GM19239 (cell line): ENCODE data around the gene OR2AJ1.

Experiments
- DNase-seq: peaks from one replicate; pipeline ENCODE4 v3.0.0; 2011; ENCODE audit warnings: low spot score; ENCODE audit not compliant: insufficient read length
- FAIRE-seq: peaks from 2 replicates; lab custom pipeline; 2011; peaks lifted over from hg19 to GRCh38; lab: Jason Lieb, UNC

Gene OR2AJ1, protein sequence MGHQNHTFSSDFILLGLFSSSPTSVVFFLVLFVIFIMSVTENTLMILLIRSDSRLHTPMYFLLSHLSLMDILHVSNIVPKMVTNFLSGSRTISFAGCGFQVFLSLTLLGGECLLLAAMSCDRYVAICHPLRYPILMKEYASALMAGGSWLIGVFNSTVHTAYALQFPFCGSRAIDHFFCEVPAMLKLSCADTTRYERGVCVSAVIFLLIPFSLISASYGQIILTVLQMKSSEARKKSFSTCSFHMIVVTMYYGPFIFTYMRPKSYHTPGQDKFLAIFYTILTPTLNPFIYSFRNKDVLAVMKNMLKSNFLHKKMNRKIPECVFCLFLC

DNA sequence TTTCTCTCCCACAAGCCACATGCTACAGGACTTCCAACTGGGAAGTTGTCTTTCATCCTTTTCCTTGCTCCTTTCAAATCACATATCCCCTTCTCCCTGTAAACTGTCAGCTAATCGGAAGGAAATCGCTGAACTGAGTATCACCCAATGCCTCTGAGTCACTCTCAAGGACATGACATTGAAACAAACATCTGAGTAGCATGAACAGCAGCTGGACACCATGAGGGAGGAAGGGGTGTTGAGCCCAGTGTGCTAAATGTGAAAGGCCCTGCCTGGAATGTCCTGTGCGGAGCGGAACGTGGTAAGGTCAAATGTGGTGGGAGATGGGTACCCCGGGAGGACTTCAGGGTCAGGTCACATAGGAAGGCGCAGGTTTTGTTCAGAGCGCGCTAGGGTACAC is at the start of gene OR2AJ1:
Gene OR2AJ1 (plus strand): TSS at position 22 of the 400 bp plus-strand sequence. CDS start 8,880 bp downstream, outside the sequence.
- FAIRE-seq, result no peak

DNA sequence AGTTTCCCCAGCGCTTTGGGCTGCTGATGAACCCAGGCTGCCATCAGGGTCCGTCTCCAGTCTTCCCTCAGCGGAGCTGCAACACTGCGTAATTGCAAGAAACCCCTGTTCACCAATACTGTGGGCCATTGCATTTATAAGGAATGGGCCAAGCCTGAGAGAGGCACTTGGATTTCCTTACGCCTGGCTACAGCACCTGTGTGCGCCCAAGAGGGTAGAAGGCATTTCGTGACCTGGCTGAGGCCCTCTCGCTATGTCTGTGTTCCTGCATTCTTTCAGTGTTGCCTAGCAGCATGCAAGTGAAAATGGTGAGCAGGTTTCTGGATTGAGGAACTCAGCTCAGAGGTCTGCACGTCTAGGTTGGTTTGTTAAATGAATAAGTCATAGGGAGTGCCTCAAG is 41.3 kb upstream of the OR2AJ1 start:
- FAIRE-seq (no peak), DNase-seq (no peak)

More for the DNA sequence above, at the start of gene OR2AJ1:
- DNase-seq, result no peak

DNA sequence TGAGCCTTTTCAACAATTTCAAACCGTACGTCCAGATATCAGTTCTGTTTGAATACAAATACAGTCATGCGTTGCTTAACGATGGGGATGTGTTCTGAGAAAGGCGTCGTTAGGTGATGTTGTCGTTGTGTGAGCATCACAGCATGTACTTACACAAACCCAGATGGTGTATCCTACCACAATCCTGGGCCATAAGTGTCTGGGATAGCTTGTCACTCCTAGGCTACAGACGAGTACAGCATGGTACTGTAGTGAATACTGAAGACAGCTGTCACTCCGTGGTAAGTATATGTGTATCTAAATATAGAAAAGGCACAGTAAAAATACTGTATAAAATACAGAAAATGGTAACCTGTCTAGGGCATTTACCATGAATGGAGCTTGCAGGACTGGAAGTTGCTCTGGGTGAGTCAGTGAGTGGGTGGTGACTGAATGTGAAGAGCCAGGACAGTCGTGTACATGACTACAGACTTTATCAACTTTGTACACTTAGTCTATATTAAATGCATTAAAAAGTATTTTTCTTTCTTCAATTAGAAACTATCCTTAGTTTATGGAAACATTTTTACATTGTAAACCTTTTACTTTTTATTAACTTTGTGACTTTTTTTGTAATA is 39.8 kb upstream of the OR2AJ1 start:
- DNase-seq, result no peak
- FAIRE-seq, result no peak

DNA sequence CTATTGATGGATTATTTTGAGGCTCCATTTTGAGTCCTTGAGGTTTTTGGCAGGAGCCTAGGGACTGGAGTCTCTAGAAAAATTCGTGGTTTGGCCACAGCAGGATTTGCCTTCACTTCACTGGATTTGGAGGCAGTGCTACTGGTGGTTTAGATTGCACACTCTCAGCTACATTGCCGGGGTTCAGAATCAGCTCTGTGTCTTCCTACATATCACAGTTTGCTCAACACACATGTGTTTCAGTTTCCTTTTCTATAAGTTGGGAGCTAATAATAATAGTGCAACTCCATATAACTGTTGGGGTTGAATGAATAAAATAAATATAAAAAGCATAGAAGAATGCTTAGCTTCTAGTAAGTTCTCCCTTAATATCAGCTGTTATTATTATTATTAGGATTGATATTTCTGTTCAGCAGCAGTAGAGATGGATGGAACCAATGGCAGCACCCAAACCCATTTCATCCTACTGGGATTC is 29.5 kb upstream of the OR2AJ1 start, which contains the start of gene OR2W3:
Gene OR2W3 (plus strand): TSS at position 425 of the 475 bp plus-strand sequence. CDS start 0 bp downstream, at position 425.
- DNase-seq, result no peak

DNA sequence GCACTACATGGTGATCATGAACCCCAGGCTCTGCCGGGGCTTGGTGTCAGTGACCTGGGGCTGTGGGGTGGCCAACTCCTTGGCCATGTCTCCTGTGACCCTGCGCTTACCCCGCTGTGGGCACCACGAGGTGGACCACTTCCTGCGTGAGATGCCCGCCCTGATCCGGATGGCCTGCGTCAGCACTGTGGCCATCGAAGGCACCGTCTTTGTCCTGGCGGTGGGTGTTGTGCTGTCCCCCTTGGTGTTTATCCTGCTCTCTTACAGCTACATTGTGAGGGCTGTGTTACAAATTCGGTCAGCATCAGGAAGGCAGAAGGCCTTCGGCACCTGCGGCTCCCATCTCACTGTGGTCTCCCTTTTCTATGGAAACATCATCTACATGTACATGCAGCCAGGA is 28.7 kb upstream of the OR2AJ1 start:
- no peak for FAIRE-seq

More for the DNA sequence above, 29.5 kb upstream of the OR2AJ1 start, which contains the start of gene OR2W3:
- no peak for FAIRE-seq

DNA sequence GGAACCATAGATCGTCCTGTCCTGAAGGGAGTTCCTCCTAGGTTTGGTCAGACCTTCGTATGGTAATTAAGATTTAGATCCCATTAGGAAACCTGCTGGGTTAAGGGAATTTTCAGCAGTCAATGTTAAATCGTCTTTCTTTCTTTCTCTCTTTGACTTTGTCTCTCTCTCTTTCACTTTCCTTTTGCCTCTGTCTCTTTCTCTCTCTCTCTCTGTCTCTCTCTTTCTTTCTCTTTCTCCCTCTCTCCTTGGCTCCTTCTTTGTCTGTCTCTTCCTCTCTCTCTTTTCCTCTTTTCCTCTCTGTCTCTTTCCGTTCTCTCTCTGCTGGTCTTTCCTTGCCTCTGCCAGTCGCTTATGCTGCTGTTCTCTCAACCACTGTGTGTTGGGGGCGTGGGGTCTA is 20.6 kb upstream of the OR2AJ1 start:
- FAIRE-seq (no peak), DNase-seq (no peak)

More for the DNA sequence above, 28.7 kb upstream of the OR2AJ1 start:
- no peak for DNase-seq

DNA sequence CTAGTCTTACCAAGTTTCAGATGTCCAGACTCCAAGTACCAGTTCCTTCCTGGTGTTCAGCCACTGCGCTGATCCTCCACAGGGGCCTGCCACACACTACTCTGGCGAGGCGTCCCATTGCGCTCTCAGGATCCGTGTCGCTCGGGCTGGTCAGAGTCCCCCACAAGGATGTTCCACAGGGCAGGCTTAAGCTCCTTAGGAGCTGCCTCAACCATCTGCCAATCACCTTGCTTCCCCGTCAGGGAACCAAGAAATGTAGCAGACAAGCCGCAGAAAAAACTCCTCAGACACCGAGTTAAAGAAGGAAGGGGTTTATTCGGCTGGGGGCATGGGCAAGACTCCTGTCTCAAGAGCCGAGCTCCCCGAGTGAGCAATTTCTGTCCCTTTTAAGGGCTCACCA is 19.5 kb upstream of the OR2AJ1 start:
- FAIRE-seq, result no peak
- no peak for DNase-seq

DNA sequence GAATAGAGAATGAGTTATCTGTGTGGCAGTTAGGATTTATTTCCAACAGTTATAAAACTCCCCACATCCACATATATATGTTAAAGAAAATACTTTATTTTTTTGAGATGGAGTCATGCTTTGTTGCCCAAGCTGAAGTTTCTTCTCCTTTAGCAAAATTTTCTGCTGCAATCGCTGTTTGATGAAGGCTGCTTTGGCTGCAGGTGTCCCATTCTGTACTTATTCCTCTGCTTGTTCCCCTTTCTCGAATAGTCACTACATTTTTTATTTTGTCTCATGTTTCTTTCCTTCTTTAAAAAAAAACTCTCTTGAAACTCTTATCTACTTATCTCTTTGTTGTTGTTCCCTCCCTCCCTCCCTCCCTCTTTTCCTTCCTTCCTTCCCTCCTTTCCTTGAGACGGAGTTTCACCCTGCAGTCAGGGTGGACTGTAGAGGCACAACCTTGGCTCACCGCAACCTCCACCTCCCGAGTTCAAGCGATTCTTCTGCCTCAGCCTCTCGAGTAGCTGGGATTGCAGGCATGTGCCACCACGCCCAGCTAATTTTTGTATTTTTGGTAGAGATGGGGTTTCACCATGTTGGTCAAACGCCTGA is 18.7 kb upstream of the OR2AJ1 start:
- no peak for DNase-seq
- no peak for FAIRE-seq

DNA sequence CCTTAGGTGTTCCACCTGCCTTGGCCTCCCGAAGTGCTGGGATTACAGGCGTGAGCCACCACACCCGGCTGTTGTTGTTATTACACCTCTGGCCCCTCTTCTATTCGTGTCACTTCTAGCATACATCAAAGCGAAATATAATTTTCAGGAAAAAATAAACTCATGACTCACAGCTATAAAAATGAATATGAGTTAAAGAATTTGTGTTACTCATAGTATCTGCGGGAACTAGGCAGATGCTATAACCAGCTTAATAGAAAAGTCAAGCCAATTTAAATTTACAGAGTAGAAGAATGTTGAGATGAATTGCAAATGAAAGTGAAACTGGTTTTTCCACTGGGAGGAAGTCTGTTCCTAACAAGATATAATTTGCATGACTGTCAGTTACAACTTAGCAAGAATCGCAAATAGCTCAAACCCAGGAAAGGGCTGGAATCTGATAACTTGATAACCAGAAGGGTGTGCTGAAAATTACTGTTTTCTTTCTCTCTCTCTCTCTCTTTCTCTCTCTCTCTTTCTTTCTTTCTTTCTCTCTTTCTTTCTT is 18.1 kb upstream of the OR2AJ1 start:
- no peak for FAIRE-seq
- DNase-seq, result no peak

DNA sequence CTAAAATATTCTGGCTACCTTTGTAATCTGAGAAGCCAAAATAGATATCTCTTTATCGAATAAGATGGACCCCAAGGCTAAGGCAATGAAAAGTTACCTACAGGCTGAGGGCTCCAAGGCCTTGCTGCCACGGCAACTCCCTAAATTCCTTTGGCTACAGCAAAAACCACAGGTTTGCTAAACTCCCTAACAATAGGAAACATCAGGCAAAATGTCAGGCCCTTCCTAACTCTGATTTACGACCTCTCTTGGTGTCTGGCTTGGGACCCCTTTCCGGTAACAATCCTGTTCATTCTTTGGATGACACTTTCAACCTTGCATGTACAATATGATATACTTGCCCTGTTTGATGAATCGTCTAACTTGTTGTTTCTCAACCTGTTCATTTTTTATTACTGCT is 15.9 kb upstream of the OR2AJ1 start:
- FAIRE-seq (no peak), DNase-seq (no peak)

DNA sequence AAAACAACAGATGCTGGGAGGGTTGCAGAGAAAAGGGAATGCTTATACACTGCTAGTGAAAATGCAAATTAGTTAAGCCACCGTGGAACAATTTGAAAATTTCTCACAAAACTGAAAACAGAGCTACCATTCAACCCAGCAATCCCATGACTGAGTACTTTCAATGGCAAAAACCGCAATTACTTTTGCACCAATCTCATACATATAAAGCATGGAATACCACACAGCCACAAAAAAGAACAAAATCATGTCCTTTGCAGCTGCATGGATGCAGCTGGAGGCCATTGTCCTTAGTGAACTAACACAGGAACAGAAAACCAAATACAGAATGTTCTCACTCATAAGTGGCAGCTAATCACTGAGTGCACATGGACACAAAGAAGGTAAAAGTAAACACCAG is 10.9 kb upstream of the OR2AJ1 start:
- FAIRE-seq (no peak), DNase-seq (no peak)

DNA sequence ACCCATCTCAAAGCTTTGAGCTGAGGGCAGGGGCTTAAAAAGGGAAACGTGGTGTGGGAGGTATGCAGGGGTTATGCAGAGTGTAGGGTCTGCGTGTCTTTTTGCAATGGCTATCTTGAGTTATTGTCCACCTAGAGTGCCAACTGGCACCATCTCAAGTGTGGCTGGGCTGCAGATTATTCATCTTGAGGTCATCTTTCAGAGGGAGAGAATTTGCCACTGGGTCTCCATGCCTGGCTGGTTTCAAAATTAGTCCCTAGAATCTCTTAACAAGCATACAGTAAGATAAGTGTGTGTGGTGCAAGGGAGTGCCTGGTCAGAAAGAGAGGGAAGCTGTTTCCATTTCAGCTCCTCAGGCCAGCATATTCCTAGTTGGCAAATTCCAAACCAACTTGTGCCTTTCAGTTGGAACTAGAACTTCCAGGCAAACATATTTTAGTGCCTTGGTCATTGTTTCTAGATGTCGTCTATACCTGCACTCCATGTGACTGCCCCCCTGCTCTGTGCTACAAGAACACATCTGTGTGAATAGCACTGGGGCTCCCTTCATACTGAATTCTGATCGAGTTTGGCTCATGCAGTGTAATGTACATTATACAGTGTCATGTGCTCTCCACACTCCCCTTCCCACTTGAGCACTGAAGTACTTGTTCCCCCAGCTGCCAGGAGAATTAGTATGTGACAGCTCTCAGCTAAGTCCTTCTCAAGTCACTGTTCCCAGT is 9.6 kb upstream of the OR2AJ1 start:
- no peak for DNase-seq
- FAIRE-seq, result no peak

DNA sequence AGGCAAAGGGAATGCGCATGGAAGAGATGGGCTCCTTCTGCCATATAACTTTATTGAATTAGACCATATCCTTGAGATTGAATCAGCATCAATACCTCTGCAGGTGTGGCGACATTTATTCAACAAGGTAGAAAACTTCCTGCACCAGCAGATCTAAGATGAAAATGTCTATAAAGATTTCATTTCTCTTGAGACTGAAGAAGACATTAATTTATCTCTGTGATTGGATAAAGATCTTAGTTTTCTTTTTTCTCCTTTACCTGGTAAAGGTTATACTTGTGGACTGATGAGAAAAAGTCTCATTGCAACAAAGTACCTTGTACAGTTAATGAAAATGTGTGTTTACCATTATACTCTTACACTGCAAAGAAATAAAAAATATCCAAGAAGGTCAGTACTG is 4.7 kb upstream of the OR2AJ1 start, which contains the start of gene OR2T8:
Gene OR2T8 (plus strand): TSS at position 301 of the 400 bp plus-strand sequence. CDS start 766 bp downstream, outside the sequence.
- FAIRE-seq, result no peak
- DNase-seq, result no peak

DNA sequence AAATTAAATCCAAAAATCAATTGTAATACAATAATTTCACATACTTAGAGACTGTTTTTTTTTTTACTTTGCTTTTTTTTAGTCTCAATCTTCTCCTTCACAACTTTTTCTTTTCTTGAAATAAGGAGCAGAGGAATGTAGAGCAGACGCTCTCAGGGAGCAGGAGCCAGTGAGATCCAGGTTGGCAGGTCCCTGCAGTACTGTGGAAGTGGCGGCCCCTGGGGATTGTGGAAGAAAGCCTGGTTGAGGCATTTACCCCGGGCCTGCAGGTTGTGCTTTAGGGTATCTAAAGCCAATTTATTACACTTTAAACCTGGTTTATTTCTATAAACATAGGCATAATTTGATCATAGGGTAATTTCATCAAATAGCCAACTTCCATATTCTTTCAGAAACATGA is 748 bp upstream of the OR2AJ1 start:
- no peak for FAIRE-seq
- no peak for DNase-seq

DNA sequence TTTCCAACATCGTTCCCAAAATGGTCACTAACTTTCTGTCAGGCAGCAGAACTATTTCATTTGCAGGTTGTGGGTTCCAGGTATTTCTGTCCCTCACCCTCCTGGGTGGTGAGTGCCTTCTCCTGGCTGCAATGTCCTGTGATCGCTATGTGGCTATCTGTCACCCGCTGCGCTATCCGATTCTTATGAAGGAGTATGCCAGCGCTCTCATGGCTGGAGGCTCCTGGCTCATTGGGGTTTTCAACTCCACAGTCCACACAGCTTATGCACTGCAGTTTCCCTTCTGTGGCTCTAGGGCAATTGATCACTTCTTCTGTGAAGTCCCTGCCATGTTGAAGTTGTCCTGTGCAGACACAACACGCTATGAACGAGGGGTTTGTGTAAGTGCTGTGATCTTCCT is 9.3 kb downstream of the OR2AJ1 start:
- no peak for DNase-seq
- no peak for FAIRE-seq

DNA sequence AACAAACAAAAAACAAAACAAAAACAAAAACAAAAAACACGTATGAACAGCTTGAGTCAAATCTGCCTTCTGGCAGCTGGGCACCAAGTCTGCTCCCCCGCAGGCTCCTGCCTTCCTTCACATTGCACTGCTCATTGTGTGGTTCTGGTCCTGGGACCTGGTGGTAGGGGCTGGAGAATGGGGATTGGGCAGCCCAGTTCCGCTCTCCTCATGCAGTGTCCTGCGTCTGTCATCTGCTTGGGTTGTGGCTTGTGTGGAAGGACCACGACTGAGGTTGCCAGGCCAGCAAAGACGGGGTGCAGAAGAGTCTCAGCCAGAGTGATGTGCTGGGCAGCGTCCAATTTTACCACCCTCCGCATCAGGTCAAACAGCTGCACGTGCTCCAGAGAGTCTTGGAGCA is 11.1 kb downstream of the OR2AJ1 start:
- no peak for FAIRE-seq

DNA sequence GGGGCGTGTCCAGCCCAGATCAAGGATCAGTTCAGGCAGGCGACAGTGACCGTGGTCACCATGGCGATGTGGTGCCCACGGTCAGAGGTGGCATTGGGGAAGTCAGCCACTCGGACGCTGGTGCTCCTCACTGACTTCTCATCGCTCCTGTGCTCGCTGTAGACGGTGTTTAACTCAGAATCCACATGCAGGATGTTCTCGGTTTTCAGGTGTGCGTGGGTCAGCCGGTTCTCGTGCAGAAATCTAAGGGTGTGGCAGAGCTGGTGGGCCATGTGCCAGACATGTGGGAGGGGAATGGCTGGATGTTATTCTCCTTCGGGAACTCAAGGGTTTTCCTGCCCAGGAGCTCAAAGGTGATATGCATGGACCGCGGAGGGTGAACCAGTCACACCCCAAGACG is 11.7 kb downstream of the OR2AJ1 start:
- DNase-seq (no peak), FAIRE-seq (no peak)

More for the DNA sequence above, 11.1 kb downstream of the OR2AJ1 start:
- DNase-seq, result no peak

DNA sequence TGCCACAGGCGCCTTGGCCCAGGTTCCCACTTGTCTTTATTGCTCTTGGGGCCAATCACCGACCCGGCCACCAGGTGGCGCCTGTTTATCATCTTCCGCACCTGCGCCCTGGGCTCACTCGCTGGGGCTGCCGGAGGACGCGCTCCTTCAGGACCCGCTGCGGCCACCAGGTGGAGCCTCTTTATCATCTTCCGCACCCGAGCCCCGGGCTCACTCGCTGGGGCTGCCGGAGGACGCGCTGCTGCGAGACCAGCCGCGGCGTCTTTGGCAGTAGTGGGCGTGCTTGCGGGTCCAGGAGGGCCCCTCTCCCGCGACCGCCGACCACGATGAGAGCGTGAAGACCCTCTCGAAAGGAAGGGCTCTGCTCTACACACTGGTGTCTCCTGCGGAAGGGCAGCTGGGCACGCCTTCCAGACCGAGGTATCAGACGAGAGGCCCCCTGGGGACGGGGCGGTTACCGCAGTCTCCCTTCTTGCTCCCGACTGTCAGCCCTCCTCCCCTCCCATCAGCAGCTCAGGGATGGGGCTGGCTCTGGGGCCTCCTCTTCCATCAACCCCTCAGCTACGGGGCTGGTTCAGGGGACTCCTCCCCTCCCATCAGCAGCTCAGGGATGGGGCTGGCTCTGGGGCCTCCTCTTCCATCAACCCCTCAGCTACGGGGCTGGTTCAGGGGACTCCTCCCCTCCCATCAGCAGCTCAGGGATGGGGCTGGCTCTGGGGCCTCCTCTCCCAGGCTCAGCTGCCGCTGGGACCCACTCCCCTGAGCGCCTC is 12.5 kb downstream of the OR2AJ1 start:
- peak; percentile 60 for DNase-seq
- peak; percentile 86 for FAIRE-seq

DNA sequence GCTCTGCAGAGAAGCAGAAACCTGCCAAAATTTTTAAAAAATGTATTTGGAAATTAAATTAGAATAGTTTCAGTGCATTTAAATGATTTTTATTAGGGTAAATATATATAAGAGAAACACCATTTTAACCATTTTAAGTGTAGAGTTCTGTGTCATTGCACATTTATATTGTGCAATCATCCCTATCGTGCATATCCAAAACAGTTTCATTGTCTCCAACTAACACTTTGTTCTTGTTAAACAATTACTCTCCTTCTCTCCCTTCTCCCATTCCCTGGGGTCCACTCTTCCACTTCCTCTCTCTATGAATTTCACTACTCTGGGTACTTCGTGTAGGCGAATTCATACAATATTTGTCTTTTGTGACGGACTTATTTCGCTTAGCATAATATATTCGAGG is 17.9 kb downstream of the OR2AJ1 start:
- no peak for FAIRE-seq
- no peak for DNase-seq
